ENCODE results near the gene FOXD4L5.
"Not testable (repeated sequence)": the region's sequence is repeated elsewhere in the genome, so short reads cannot be mapped to it uniquely, and the experiment has no call there.

The FOXD4L5 gene

GRCh38 chr9:65285109-65285508 lies at the start of gene FOXD4L5:
TSS of gene FOXD4L5 (minus strand) at chr9:65285209. CDS start at chr9:65284377, 832 bp downstream.
- not testable (repeated sequence) for DNase-seq

- DNase-seq: not testable (repeated sequence)
Observed at GRCh38 chr9:65283943-65284342, 1.1 kb downstream of the FOXD4L5 start.

- not testable (repeated sequence) for DNase-seq
Observed at GRCh38 chr9:65282976-65283375, 2.0 kb downstream of the FOXD4L5 start.

Data from C1 segment of cervical spinal cord (tissue), 14 donors.